GM21737 (cell line): ENCODE data around the gene KCTD16.

ENCODE experiments used
- ATAC-seq: cut with Tn5 transposase; IDR thresholded peaks from one replicate; pipeline ENCODE4 v1.9.1; 2021; ENCODE audit warnings: mild to moderate bottlenecking, moderate library complexity; ENCODE audit not compliant: unreplicated experiment

The KCTD16 gene

GRCh38 chr5:144162686-144163085, 8.0 kb upstream of the KCTD16 start:
- no peak for ATAC-seq

DNA sequence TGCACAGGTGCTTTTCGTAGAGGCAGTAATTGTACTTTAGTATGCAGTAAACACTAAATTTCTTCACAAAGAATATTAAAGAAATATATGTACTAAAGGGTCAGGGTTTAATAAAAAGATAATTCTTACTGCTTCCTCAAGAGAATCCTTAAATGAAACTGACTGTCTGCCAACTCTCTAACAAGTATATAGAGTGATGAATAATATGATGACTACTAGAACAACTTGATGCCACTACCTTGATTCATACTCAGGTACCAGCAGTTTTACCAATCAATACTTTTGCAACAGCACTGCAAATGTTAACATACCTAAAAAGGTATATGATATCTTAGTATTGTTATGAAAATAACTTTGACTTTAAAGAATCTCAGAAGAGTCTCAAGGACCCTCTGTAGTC, 4.0 kb upstream of the KCTD16 start:
- no peak for ATAC-seq

DNA sequence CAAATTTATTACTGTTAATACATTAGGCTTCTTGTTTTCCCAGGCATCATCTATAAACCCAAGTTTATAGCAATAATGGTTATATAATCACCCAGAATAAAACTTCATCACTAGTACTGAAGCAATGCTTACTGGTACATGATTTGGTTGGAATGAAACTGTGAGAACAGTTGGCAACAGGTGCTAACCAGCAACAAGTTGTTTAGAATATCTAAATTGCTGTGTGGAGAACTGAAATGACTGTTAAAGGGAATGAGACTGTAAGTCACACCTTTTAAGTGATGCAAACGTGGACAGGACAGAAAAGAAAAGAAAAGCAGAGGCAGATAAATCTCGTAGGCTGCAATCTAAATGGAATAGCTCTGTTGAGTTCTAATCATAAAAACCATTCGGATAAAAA, 2.7 kb upstream of the KCTD16 start:
- ATAC-seq: no peak

DNA sequence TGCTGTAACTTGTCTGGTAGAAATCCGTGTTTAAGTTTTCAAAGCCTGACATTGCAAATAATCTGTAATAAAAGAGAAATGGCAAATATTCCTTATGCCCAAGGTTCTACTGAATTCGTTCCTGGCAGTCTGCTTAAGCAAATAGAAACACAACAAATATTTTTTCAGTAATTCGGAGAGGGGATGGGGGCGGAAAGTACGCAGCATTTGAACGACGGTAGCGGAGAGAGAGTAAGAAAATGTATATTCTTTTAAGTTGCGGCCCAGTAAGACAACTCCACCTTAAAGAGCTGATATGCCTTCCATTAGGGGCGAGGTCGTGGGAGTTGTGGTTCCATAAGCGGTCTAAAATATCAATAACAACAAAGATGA, 783 bp upstream of the KCTD16 start:
- no peak for ATAC-seq

DNA sequence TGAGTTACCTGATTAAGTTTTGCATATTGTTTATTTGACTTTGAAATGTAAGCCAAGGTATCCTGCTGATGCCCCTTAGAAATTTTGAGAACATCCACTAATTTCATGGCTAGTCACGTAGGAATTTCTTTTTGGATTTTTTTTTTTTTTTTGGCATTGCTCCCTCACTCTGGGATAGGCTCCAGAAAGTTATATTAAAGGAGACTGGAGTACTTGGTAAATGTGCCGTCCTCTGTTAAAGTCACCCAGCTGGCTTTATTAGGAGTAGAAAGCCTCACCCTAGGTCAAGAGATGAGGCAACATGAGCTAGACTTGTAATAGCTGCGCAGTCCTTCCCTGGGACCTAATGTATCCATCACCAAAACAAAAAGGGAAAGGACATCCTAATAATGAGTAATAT, 3.1 kb downstream of the KCTD16 start:
- ATAC-seq: no peak

- ATAC-seq: no peak
Observed at GRCh38 chr5:144177548-144177947, 6.9 kb downstream of the KCTD16 start.

- ATAC-seq: no peak
Observed at GRCh38 chr5:144179226-144179625, 8.6 kb downstream of the KCTD16 start.

GRCh38 chr5:144183254-144183889, 12.7 kb downstream of the KCTD16 start:
- no peak for ATAC-seq

DNA sequence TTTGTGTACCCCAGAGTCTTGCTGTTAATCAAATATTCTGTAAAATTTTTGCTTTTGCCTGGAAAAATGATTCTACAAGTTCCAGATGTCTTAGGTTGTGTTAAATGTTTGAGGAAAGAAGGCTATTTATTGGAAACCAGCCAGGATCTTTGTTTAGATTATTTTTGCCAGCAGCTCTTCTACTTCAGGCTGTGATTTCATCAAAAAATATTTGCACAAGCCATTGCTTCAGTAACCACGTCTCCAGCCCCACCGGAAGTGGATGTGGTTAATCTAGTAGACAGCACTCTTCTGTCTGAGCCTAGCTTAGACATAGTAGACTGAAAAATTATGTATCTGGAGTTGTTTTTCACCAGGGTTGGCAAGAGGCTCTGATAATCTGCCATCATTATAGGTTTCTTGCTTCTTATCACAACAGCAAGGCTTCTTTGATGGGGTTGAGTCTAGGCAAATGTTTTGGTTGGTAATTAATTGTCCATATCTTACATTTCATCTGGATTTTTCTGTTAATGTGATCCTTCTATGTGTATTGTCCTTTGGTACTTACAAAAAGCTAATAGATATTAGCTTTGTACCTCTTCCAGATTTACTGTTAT, 17.1 kb downstream of the KCTD16 start:
- ATAC-seq: peak; percentile 89

DNA sequence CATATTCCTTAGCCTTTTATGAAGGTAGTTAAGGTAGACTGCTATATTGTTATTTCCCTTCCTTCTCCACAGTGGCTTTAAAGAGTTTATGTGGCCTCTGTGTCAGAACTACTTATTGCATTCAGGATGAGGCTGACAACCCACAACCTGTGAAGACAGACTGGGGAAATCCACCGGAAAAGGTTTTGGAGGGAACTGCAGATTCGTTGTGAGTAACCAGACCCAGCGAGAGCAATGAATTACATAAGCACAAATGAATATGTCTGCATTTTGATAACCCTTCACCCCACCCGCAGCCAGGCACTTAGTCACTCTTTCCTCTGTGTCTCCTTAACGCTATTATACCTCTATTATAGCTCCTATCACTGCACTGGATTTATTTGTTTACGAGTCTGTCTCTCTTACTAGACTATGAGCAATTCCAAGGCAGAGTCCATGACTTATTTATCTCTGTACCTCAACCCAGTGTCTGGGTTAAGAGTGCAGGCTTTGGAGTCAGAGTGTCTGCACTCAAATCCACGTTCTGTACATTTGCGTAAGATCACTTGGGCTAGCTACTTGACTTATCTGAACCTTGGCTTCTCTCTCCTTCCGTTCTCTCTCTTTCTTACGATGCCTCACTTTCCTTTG, 19.2 kb downstream of the KCTD16 start:
- no peak for ATAC-seq

- no peak for ATAC-seq
Observed at GRCh38 chr5:144191531-144191930, 20.9 kb downstream of the KCTD16 start.

DNA sequence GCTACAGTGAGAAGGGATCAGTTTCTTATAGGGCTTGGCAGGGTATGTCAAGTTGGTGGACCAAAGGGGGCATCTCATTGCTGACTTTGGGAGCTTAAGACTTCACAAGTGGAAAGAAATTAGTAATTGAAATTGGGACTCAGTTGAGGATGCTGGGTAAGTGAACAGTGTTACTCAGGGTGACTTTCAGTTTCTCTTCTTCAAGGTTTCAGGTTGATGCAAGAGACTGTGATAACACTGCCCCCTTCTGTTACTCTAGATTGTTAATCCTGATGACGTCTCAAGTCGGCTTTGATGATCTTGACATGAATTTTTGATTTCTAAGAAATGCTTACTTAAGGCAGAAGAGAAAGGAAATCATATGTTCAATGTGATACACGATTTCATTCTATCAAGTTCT, 21.3 kb downstream of the KCTD16 start:
- ATAC-seq: peak; percentile 84

DNA sequence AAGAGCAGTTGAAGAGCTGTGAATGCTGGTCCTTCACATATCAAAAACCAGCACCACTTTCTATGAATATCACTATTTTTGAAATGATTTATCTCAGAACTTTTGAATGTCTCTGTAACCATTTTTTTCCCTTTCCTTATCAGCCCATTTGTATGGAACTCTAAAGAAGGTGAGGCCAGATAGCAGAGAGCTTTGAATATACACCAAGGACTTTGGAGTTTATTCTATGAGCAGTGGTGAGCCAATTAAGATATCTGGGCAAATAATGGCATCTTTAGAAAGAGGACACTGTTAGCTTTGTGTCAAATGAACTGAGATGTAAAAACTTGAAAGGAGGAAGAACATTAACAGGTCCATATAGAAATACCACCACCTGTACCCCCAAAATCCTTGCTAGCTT, 22.0 kb downstream of the KCTD16 start:
- ATAC-seq: no peak

DNA sequence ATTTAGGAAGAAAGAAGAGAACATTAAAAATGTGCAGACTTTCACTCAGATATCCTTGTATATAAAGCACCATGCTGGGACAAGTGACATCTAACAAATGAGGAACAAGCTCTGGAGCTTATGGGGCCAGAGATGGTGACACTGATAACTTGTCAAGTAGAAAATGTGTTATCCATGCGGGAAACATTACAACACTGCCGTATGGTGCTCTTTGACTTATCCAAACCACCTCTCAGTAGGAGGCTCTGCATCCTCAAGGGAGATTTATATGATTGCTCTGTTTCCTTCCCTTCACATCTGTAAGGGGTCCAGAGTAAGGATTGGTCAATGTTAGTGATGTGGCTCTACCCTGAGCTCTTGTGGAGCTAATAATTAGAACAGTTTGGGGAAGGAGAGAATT, 23.5 kb downstream of the KCTD16 start:
- no peak for ATAC-seq

GRCh38 chr5:144195448-144195847, 24.8 kb downstream of the KCTD16 start:
- ATAC-seq: no peak

- no peak for ATAC-seq
Observed at GRCh38 chr5:144196612-144197011, 25.9 kb downstream of the KCTD16 start.

GRCh38 chr5:144198386-144198785, 27.7 kb downstream of the KCTD16 start:
- no peak for ATAC-seq

- no peak for ATAC-seq
Observed at GRCh38 chr5:144201588-144201987, 30.9 kb downstream of the KCTD16 start.

DNA sequence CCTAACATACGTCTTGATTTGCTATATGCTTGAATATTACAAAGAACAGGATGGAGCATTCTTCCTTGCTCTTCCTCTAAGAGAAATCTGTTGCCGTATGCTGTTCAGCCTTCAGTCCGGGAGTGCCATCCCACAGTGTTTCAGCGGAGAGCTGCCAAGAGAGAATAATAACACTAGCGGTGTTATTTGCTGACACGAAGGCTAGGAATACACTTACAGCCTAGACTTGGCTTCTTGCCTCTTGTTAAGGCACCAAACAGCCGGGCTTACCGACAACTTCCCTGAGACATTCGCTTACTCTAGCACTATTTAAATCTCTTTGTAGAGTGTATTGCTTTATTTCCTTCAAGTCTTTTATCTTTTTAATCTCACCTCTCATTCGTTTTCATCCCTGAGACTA, 31.4 kb downstream of the KCTD16 start:
- no peak for ATAC-seq

DNA sequence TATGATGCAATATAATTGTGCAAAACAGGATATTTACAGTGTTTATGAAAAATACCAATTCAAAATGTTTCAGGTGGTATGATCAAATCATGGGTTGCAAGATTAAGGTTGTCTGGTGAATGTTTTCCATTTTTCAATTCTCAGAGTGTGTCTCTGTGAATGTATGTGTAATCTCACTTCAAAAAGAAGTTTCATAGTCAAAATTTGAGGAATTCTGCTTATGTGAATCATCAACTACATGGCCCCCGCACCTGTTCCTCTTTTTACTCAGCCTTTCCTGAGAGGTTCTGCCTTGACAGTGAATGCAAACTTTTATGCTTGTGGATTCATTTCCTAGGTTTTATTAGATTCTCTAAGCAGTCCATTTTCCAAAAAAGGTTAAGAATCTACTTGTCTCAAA, 32.1 kb downstream of the KCTD16 start:
- ATAC-seq: no peak

DNA sequence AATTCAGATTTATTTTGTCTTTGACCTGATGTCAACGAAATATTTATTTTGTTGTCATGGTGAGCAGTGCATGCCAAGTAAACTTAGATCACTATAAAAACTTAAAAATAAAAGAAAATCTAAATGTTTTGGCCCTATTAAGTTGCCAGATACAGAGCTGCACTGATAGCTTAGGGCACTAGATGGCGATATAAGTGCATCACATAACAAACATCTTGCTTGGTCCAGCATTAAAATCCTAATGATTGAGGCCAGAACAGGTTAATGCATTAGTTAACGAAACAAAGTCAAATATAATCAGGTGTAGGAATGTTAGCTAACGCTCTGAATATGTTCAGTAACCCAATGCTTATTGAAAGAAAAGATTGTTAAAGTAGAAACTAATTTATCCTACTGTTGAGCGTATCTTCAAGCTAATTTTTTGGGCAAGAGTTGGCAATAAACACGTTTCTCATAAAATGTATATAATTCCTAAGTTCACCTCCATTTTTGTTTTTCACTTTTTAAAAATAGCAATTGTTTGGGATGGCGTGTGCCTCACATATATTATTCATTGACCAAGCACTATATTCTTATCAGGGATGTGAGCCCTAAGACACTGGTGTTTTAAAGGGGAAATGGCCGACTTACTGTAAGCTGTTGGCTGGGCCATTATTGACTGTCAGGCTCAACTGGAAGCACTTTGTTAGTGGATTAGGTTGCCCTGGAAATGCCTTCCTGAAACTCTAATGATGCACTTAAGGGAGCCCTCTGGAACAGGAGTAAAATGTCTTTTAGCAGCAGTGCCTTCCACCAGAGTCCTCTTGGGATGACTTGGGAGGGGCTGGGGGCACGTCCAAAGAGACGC, 33.3 kb downstream of the KCTD16 start:
- peak; percentile 62 for ATAC-seq

DNA sequence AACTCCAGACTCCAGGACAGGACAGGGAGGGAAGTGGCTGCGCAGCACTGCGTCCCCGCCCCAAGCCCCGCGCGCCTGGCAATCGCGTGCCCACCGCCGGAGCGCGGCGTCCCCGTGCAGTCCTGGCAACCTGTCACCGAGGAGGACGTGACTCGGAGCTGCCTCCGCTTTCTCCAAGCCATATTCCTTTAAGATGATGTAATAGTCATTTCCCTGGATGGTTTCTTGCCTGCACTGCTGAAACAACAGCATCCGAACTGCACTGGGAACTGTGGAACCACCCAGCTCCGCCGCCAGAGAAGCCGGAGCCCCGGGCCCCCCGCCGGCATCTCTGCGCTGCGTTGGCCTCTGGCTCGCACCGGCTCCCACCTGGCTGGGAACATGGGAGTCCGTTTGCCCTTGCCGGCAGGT, 34.5 kb downstream of the KCTD16 start:
- no peak for ATAC-seq
